GM19438 (cell line): ENCODE results near the gene CAMSAP3.
"Not testable (repeated sequence)": the region's sequence is repeated elsewhere in the genome, so short reads cannot be mapped to it uniquely, and the experiment has no call there.

Source experiments
- ATAC-seq: cut with Tn5 transposase; IDR thresholded peaks from one replicate; pipeline ENCODE4 v1.9.1; 2021; ENCODE audit warnings: low read depth; ENCODE audit not compliant: unreplicated experiment

Gene CAMSAP3

GRCh38 chr19:7628589-7629311 lies 33.1 kb downstream of the CAMSAP3 start:
- ATAC-seq, result no peak

- ATAC-seq, result peak; percentile 88
Observed at GRCh38 chr19:7629347-7630054, 33.8 kb downstream of the CAMSAP3 start, which contains the start of the genes PET100 and XAB2. PET100 (plus strand) TSS chr19:7629793; CDS start chr19:7629834, 41 bp downstream. XAB2 (minus strand) TSS chr19:7629545; CDS start chr19:7629527, 18 bp downstream.

- ATAC-seq, result no peak
Observed at GRCh38 chr19:7631577-7631976, 35.9 kb downstream of the CAMSAP3 start.

- no peak for ATAC-seq
Observed at GRCh38 chr19:7632340-7633203, 36.9 kb downstream of the CAMSAP3 start.

GRCh38 chr19:7633698-7634097 lies 38.0 kb downstream of the CAMSAP3 start, which contains the start of gene PCP2:
PCP2 (minus strand) TSS chr19:7633719; CDS start chr19:7633457, 262 bp downstream.
- no peak for ATAC-seq

- no peak for ATAC-seq
Observed at GRCh38 chr19:7635670-7636069, 40.0 kb downstream of the CAMSAP3 start.

GRCh38 chr19:7636317-7636690 lies 40.6 kb downstream of the CAMSAP3 start:
- ATAC-seq, result no peak

GRCh38 chr19:7636691-7637373 lies 41.2 kb downstream of the CAMSAP3 start, which contains the start of gene STXBP2:
STXBP2 (plus strand) TSS chr19:7637110; CDS start chr19:7637150, 40 bp downstream.
- ATAC-seq, result peak; percentile 60

- ATAC-seq, result peak; percentile 28
Observed at GRCh38 chr19:7637374-7638256, 42.0 kb downstream of the CAMSAP3 start.

- ATAC-seq, result no peak
Observed at GRCh38 chr19:7638802-7639465, 43.3 kb downstream of the CAMSAP3 start.

GRCh38 chr19:7639863-7640348 lies 44.2 kb downstream of the CAMSAP3 start:
- no peak for ATAC-seq

GRCh38 chr19:7640803-7641202 lies 45.1 kb downstream of the CAMSAP3 start:
- ATAC-seq, result no peak

- no peak for ATAC-seq
Observed at GRCh38 chr19:7641290-7642276, 45.9 kb downstream of the CAMSAP3 start.

- ATAC-seq, result no peak
Observed at GRCh38 chr19:7642295-7643030, 46.8 kb downstream of the CAMSAP3 start.

- ATAC-seq, result no peak
Observed at GRCh38 chr19:7643031-7643415, 47.4 kb downstream of the CAMSAP3 start.

- ATAC-seq, result not testable (repeated sequence)
Observed at GRCh38 chr19:7643629-7644549, 48.2 kb downstream of the CAMSAP3 start.
